ENCODE measurements around the gene HBE1. TPM values are rescaled to one million over a fixed set of nuclear protein-coding genes. Genes with fewer than 3 reads are reported as not detected.

The HBE1 gene
- total RNA-seq, 1 donor from 2014 or later: not detected

DNA sequence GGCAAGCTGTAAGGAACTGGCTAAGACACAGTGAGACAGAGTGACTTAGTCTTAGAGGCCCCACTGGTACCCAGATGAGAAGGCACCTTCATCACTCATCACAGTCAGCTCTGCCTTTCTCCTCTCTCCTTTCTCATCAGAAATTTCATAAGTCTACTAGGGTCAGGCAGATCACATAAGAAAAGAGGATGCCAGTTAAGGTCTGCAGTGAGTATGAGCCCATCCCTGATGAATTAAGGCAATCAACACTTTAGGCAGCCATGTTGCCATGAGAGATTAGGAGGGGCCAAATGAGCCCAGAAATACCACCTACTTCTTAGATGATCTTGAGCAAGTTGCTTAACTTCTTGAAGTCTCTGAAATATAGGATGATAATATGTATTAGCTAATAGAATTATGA, 11.9 kb upstream of the HBE1 start:
- H3K36me3 Mint-ChIP-seq (ENCODE audit: insufficient read depth): no peaks in the 10 kb centered on the region
- DNase-seq (ENCODE audit: low spot score, unreplicated experiment): no peak
- no peak overlapping the region for H3K27ac Mint-ChIP-seq
- H3K4me3 Mint-ChIP-seq (ENCODE audit: low read depth): no peak overlapping the region
- peaks cover 2% of the 10 kb centered on the region for H3K4me1 Mint-ChIP-seq (ENCODE audit: low read depth)
- no peaks in the 10 kb centered on the region for H3K27me3 Mint-ChIP-seq
- H3K9me3 Mint-ChIP-seq (ENCODE audit: low read depth): no peaks in the 10 kb centered on the region
- TF ChIP-seq, protein P1, sequence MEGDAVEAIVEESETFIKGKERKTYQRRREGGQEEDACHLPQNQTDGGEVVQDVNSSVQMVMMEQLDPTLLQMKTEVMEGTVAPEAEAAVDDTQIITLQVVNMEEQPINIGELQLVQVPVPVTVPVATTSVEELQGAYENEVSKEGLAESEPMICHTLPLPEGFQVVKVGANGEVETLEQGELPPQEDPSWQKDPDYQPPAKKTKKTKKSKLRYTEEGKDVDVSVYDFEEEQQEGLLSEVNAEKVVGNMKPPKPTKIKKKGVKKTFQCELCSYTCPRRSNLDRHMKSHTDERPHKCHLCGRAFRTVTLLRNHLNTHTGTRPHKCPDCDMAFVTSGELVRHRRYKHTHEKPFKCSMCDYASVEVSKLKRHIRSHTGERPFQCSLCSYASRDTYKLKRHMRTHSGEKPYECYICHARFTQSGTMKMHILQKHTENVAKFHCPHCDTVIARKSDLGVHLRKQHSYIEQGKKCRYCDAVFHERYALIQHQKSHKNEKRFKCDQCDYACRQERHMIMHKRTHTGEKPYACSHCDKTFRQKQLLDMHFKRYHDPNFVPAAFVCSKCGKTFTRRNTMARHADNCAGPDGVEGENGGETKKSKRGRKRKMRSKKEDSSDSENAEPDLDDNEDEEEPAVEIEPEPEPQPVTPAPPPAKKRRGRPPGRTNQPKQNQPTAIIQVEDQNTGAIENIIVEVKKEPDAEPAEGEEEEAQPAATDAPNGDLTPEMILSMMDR (IDR thresholded peaks at IDR 0.05; ENCODE audit: unreplicated experiment): no peak

DNA sequence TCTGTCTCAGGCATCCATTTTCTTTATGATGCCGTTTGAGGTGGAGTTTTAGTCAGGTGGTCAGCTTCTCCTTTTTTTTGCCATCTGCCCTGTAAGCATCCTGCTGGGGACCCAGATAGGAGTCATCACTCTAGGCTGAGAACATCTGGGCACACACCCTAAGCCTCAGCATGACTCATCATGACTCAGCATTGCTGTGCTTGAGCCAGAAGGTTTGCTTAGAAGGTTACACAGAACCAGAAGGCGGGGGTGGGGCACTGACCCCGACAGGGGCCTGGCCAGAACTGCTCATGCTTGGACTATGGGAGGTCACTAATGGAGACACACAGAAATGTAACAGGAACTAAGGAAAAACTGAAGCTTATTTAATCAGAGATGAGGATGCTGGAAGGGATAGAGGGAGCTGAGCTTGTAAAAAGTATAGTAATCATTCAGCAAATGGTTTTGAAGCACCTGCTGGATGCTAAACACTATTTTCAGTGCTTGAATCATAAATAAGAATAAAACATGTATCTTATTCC, 10.9 kb upstream of the HBE1 start:
- no peak overlapping the region for H3K27ac Mint-ChIP-seq
- no peaks in the 10 kb centered on the region for H3K27me3 Mint-ChIP-seq
- no peak for DNase-seq (ENCODE audit: low spot score, unreplicated experiment)
- H3K9me3 Mint-ChIP-seq (ENCODE audit: low read depth): no peaks in the 10 kb centered on the region
- TF ChIP-seq, protein P1 (IDR thresholded peaks at IDR 0.05; ENCODE audit: unreplicated experiment): no peak
- H3K4me3 Mint-ChIP-seq (ENCODE audit: low read depth): no peak overlapping the region
- H3K4me1 Mint-ChIP-seq (ENCODE audit: low read depth): peaks cover 4% of the 10 kb centered on the region
- no peaks in the 10 kb centered on the region for H3K36me3 Mint-ChIP-seq (ENCODE audit: insufficient read depth)

DNA sequence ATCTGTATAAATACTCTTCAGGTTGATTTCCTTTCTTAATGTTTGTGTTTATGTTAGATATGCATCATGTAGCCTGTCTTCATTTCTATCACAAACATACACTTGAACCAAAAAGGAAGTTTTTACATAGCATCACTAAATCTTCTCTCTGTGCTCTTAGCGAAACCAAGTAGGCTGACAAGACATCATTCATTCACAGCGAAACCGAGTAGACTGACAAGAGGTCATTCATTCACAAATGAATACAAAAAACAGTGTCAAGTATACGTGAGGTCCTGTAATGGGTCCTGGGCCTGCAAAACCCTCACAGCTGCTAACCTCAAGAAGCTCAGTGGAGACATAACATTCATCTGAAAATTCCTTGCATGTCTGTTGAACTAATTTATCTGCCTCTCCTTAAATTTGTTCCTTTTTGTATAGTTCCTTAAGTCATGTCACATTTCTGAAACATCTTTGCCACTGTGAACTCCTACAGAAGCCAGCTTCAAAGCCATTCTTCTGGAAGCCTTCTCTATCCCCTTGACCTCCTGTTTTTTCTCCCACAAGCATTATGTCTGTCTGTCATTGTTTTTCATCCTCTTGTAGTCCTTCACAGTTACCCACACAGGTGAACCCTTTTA, 9.8 kb upstream of the HBE1 start:
- Mint-ChIP-seq H3K27ac (no peak overlapping the region), H3K27me3 (no peaks in the 10 kb centered on the region), H3K9me3 (ENCODE audit: low read depth) (no peaks in the 10 kb centered on the region), H3K4me1 (ENCODE audit: low read depth) (peaks cover 5% of the 10 kb centered on the region), H3K36me3 (ENCODE audit: insufficient read depth) (no peaks in the 10 kb centered on the region), H3K4me3 (ENCODE audit: low read depth) (no peak overlapping the region)
- DNase-seq (ENCODE audit: low spot score, unreplicated experiment): no peak
- TF ChIP-seq, protein P1 (IDR thresholded peaks at IDR 0.05; ENCODE audit: unreplicated experiment): no peak

GRCh38 chr11:5277807-5278382, 8.2 kb upstream of the HBE1 start:
- no peak for DNase-seq (ENCODE audit: low spot score, unreplicated experiment)
- no peak overlapping the region for H3K27ac Mint-ChIP-seq
- no peaks in the 10 kb centered on the region for H3K36me3 Mint-ChIP-seq (ENCODE audit: insufficient read depth)
- H3K4me3 Mint-ChIP-seq (ENCODE audit: low read depth): no peak overlapping the region
- H3K9me3 Mint-ChIP-seq (ENCODE audit: low read depth): no peaks in the 10 kb centered on the region
- TF ChIP-seq, protein P1 (IDR thresholded peaks at IDR 0.05; ENCODE audit: unreplicated experiment): no peak
- H3K4me1 Mint-ChIP-seq (ENCODE audit: low read depth): peaks cover 8% of the 10 kb centered on the region
- no peaks in the 10 kb centered on the region for H3K27me3 Mint-ChIP-seq

DNA sequence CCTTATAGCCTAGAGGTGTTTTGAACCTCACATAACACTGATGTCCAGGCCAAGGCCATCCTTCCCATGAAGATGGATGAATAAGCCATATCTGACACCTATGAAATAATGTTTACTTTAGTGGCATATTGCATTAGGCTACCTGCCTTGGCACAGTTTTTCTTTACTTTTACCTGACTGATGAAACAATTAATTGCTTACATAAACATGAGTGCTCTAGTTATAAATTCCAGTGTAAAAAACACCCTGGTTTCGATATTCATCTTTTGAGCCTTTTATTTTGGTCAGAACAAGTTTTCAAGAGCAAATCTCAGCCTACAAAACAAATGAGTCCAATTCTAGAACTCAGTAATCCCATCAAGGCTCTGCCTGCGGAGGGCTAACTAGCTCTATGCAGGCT, 7.0 kb upstream of the HBE1 start:
- Mint-ChIP-seq H3K36me3 (ENCODE audit: insufficient read depth) (no peaks in the 10 kb centered on the region), H3K4me3 (ENCODE audit: low read depth) (no peak overlapping the region), H3K27me3 (no peaks in the 10 kb centered on the region), H3K4me1 (ENCODE audit: low read depth) (peaks cover 8% of the 10 kb centered on the region), H3K9me3 (ENCODE audit: low read depth) (no peaks in the 10 kb centered on the region), H3K27ac (no peak overlapping the region)
- DNase-seq (ENCODE audit: low spot score, unreplicated experiment): no peak
- TF ChIP-seq, protein P1 (IDR thresholded peaks at IDR 0.05; ENCODE audit: unreplicated experiment): no peak

All from progenitor cell of endocrine pancreas (in vitro differentiated cells).